DMS53 treated with DMSO at 0.1 percent for 48 hours (cell line): ENCODE data around the gene CLSTN1.
A peak's percentile ranks its signal among the peaks of the same experiment; 100 is the strongest.

Experiments
- DNase-seq: peaks from one replicate; lab custom pipeline; 2025; ENCODE audit not compliant: unreplicated experiment; lab: John Stamatoyannopoulos, UW

Gene CLSTN1

DNA sequence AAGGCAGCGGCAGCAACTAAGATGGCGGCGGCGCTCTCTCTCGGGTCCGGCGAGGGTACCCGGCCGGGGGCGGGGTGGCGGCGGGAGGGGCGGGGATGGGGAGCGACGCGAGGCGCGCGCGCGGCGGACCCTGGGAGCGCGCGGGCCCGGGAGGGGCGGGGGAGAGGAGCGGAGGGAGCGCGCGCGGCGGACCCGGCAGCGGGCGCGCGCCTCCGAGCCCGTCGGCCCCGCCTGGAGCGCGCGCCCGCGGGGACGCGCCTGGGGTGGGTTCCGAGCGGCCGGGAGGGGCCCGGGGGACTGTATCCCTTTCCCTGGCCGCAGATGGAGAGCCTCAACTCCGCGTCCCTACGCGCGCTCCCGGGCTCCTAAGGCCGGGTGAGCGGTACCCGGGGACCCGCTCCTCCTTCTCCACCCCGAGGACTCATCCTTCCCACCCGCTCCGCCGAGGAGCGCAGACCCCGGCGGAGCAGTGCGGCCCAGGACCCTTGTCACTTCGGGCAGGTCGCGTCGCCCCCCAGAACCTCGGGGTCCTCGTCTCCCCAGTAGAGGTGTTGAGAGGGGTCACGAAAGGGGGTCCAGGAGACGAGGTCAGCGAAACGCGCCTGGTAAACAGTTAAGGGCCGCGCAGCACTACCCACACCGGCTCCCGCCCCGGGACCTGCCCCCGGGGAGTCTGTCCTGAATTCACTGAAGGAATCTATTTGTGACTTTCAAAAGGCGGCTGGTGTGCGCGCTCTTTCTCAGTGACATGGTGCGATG is at the start of gene CLSTN1:
Gene CLSTN1 (minus strand): TSS at position 23 of the 759 bp plus-strand sequence. CDS start 232 bp downstream, outside the sequence.
- DNase-seq, result peak; percentile 81

DNA sequence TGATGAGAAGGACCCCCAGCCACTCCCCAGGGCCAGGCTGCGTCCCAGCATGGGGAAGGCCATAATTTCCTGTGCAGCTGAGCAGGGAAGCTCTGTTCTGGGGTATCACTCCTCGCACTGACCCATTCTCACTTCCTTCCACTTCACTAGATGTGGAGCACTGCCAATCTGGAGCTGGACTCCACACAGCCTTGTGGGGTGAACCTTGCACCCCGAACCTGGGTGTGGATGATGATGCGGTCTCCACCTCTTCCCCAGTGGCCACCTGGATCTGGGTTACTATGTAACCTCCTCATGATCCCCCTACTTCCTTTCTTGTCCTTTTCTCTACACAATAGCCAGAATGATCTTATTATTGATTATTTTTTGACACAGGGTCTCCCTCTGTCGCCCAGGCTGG is 49.6 kb upstream of the CLSTN1 start:
- DNase-seq, result no peak

GRCh38 chr1:9872430-9873165 is 48.8 kb upstream of the CLSTN1 start:
- no peak for DNase-seq

- DNase-seq, result no peak
These were observed 48.1 kb upstream of the CLSTN1 start for GRCh38 chr1:9871707-9872425.

DNA sequence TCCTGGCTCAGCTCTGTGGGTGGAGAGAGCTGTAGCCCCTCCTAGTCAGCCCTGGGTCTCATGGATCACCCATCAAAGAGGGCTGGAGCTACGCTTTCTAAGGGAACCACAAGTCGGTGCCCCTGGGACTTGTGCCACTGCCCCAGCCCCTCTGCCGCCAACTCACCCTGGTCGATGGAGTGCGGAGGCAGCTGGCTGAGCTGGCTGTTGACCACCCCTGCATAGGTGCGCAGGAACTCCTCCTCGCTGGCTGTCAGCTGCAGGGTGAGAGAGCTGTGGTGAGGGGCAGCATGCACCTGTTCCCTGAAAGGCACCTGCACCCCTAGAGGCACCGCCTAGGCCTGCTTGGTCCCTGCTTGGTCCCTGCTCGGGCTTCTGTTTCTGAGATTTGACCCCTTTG is 47.3 kb upstream of the CLSTN1 start:
- no peak for DNase-seq

GRCh38 chr1:9870572-9870971 is 46.8 kb upstream of the CLSTN1 start:
- DNase-seq, result no peak

- no peak for DNase-seq
These were observed 46.1 kb upstream of the CLSTN1 start for GRCh38 chr1:9869831-9870251.

GRCh38 chr1:9868244-9868590 is 44.5 kb upstream of the CLSTN1 start:
- DNase-seq, result no peak

GRCh38 chr1:9867408-9868243 is 43.9 kb upstream of the CLSTN1 start:
- DNase-seq, result peak; percentile 33

DNA sequence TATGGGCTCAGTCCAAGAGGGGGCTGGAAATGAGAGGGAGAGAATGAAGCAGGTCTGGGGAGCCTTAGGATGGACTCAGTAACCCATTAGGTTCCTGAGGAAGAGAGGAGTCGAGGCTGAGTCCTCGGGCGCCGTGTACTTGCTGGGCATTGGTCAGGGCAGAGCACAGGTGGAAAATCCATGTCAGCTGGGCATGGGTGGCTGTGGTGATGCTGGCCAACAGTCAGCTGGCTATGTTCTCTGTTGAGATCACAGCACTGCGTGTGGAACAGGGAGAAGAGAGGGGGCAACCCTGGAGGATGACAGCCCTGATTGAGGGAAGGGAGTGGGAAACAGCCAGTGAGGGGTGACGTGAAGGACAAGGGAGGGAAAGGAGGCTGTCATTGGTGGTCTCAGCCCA is 43.1 kb upstream of the CLSTN1 start:
- no peak for DNase-seq

GRCh38 chr1:9865724-9866123 is 42.0 kb upstream of the CLSTN1 start:
- no peak for DNase-seq

DNA sequence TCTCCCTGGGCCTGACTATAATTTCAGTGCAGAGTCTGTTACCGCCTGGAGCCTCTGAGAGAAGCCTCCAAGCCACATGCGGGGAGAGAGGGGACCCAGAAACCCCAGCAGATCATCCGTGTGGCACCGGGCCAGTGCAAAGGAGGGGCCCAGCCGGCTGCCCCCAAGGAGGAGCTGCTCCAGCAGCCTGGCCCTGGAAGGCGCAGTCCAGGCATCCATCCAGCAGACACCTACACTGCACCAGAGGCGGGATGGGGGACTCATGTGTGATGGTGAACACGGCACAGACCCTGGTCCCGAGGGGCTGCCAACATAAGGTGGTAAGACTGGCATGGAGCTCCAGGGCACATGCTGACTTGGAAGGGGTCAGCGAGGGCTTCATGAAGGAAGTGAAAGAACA is 39.6 kb upstream of the CLSTN1 start:
- DNase-seq, result no peak

DNA sequence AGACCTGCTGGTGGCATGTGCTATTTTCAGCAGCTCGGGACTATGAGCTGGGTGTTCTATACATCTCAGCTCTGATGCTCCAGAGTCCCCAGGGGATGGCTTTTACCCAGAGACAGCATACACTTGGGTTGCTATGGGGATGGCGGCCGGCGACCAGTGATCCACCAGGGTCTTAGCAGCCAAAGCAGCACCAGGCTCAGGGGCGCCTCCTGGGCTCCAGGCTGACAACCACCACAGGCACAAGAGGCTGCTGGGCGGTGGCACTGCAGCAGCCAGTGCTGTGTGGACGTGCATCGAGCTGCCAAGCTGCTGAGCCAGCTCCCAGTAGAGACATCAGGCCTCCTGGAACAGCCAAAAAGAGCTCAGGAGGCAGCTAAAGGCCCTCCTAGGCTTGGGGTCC is 37.6 kb upstream of the CLSTN1 start:
- DNase-seq, result no peak

GRCh38 chr1:9860887-9861286 is 37.1 kb upstream of the CLSTN1 start:
- DNase-seq, result no peak

GRCh38 chr1:9859281-9860014 is 35.7 kb upstream of the CLSTN1 start:
- DNase-seq, result no peak

GRCh38 chr1:9858293-9859035 is 34.7 kb upstream of the CLSTN1 start:
- DNase-seq, result no peak

DNA sequence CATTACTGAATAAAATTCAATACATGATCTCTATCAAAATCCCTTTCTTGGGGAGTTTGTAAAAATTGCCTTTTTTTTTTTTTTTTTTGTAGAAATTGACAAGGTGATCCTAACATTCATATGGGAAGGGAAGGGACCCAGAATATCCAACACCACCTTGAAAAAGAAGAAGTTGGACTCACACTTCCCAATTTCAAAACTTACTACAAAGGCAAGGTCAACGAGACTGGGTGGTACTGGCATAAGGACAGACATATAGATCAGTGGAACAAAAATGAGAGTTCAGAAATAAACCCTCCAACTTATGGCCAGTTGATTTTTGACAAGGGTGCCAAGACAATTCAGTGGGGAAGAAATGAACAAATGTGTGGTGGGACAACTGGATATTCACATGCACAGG is 31.4 kb upstream of the CLSTN1 start:
- no peak for DNase-seq

DNA sequence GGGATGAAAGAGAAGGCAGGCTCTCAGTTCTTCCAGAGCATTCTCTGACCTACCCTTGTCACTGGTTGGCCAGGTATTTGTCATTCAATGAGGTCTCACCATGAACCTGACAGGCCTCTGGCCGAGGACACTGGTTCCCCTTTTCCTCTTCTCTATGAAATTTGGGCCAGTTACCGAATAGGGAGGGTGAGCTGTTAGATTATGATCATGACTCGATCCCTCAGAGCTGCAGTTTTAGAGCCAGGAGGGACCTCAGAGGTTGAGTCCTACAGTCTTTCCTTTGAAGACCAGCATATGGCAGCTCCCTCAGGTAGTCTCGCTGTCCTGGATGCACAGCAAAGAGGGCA is 29.5 kb upstream of the CLSTN1 start:
- no peak for DNase-seq

DNA sequence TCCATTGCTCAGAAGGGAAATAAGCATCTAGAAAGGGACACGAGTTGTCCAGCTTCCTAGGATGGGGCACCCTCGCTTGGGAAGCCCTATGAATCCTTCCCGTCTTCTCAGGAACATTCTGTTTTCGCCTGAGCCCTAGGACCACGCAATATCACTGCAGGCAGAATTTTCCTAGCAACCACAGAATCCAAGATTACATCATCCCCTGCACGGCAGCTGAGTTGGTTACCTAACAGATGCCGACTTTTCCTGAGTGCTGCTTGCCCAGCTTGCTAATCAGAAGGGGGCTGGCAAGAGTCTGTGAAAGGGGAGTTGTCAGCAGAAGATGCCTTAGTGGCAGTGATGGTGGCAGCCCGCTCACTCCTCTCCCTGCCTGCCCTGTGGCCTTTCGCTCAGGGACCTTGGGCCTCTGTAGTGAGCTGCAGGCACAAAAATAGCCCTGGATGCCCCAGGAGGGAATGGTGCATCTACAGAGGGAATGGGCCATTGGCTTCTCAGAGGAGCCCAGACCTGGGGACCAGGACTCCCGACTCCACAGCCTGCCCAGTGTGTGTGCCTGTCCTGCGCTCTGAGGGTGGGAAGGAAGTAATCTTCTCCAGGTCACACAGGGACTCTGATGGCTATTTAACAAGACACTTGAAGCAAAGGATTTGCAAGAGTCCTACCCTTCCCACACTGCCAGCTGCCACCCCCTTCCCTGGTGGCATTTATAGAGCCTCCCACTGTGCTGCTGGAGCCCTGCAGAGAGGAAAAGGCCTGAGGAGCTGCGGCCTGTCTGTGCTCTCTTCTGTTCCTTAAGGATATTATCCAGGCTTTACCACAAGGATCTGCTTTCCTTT is 28.9 kb upstream of the CLSTN1 start:
- no peak for DNase-seq
